PFSK-1 (cell line): ENCODE measurements around the gene TRPM2.

Experiments used
- FOXP2 ChIP-seq: optimal IDR thresholded peaks from 2 replicates; pipeline ENCODE3; 2011; ENCODE audit warnings: borderline replicate concordance, control low read depth, inconsistent platforms; ENCODE audit not compliant: insufficient read depth; ENCODE audit errors: extremely low read length, extremely low read depth
- POLR2AphosphoS5 ChIP-seq: IDR thresholded peaks from 2 replicates; pipeline ENCODE4 v1.6.1; 2012; ENCODE audit warnings: low read depth, mild to moderate bottlenecking, control low read depth, low read length, moderate library complexity
- REST ChIP-seq, 2 experiments: IDR thresholded peaks; 2 replicates each; pipeline versions ENCODE4 v1.6.1 to v1.8.0; 2011 to 2012; ENCODE audit warnings: low read depth in 2 of 2, low read length in 2 of 2, control low read depth in 1 of 2, inconsistent platforms in 1 of 2, mild to moderate bottlenecking in 1 of 2, moderate library complexity in 1 of 2; ENCODE audit not compliant: insufficient read depth in 1 of 2
- SIN3A ChIP-seq: IDR thresholded peaks from 2 replicates; pipeline ENCODE4 v1.6.1; 2012; ENCODE audit warnings: mild to moderate bottlenecking, low read length, moderate library complexity, borderline replicate concordance; ENCODE audit not compliant: insufficient read depth
- TAF1 ChIP-seq: IDR thresholded peaks from 2 replicates; pipeline ENCODE4 v1.6.1; 2012; ENCODE audit warnings: low read length, control low read depth, borderline replicate concordance; ENCODE audit not compliant: insufficient read depth

TRPM2 gene

GRCh38 chr21:44441041-44441400, 87.6 kb downstream of the TRPM2 start:
- TF ChIP-seq SIN3A (no peak), POLR2AphosphoS5 (no peak), FOXP2 (no peak), TAF1 (no peak), REST (IDR thresholded peaks at IDR 0.05; ENCODE audit: insufficient read depth in 1 of 2, low read depth in 2 of 2, low read length in 2 of 2) (no peak)

GRCh38 chr21:44441581-44442265, 88.3 kb downstream of the TRPM2 start:
- TF ChIP-seq FOXP2, result no peak
- TF ChIP-seq POLR2AphosphoS5, result no peak
- TF ChIP-seq SIN3A, result no peak
- no peak for TF ChIP-seq TAF1
- TF ChIP-seq REST (IDR thresholded peaks at IDR 0.05; ENCODE audit: insufficient read depth in 1 of 2, low read depth in 2 of 2, low read length in 2 of 2), result no peak

- no peak for TF ChIP-seq REST (IDR thresholded peaks at IDR 0.05; ENCODE audit: insufficient read depth in 1 of 2, low read depth in 2 of 2, low read length in 2 of 2)
- no peak for TF ChIP-seq SIN3A
- TF ChIP-seq TAF1, result no peak
- TF ChIP-seq POLR2AphosphoS5, result no peak
- TF ChIP-seq FOXP2, result no peak
Measured at GRCh38 chr21:44442266-44443125, 89.1 kb downstream of the TRPM2 start.

GRCh38 chr21:44443291-44443890, 90.0 kb downstream of the TRPM2 start:
- TF ChIP-seq POLR2AphosphoS5 (no peak), REST (IDR thresholded peaks at IDR 0.05; ENCODE audit: insufficient read depth in 1 of 2, low read depth in 2 of 2, low read length in 2 of 2) (no peak), TAF1 (no peak), SIN3A (no peak), FOXP2 (no peak)
